ENCODE results near the gene UTP3.

Gene UTP3

GRCh38 chr4:70709611-70710205 is 21.4 kb downstream of the UTP3 start:
- ATAC-seq: no peak
- TF ChIP-seq ZFP3 (CRISPR knock-in tag; IDR thresholded peaks at IDR 0.05): no peak
- TF ChIP-seq TSHZ2 (CRISPR knock-in tag; IDR thresholded peaks at IDR 0.05): no peak
- TF ChIP-seq ESRRG (CRISPR knock-in tag; IDR thresholded peaks at IDR 0.05): no peak
- no peak for TF ChIP-seq PATZ1 (CRISPR knock-in tag; IDR thresholded peaks at IDR 0.05; ENCODE audit: borderline replicate concordance)
- TF ChIP-seq ZNF8 (CRISPR knock-in tag; IDR thresholded peaks at IDR 0.05): no peak
- TF ChIP-seq PPARA (CRISPR knock-in tag; IDR thresholded peaks at IDR 0.05; ENCODE audit: borderline replicate concordance): no peak
- no peak for TF ChIP-seq CSRNP3 (CRISPR knock-in tag; IDR thresholded peaks at IDR 0.05)
- no peak for TF ChIP-seq BACH2 (CRISPR knock-in tag; IDR thresholded peaks at IDR 0.05; ENCODE audit: borderline replicate concordance)
- TF ChIP-seq TCF4 (CRISPR knock-in tag; IDR thresholded peaks at IDR 0.05; ENCODE audit: borderline replicate concordance): no peak

- TF ChIP-seq ISL1 (CRISPR knock-in tag; IDR thresholded peaks at IDR 0.05): no peak
- no peak for TF ChIP-seq SNAI2 (CRISPR knock-in tag; IDR thresholded peaks at IDR 0.05)
- TF ChIP-seq TOX (CRISPR knock-in tag; IDR thresholded peaks at IDR 0.05; ENCODE audit: borderline replicate concordance): no peak
- TF ChIP-seq GLIS3 (CRISPR knock-in tag; IDR thresholded peaks at IDR 0.05): no peak
- no peak for TF ChIP-seq CSDC2 (CRISPR knock-in tag; IDR thresholded peaks at IDR 0.05)
- no peak for TF ChIP-seq ZC3H10 (CRISPR knock-in tag; IDR thresholded peaks at IDR 0.05)
- TF ChIP-seq ARNTL (CRISPR knock-in tag; IDR thresholded peaks at IDR 0.05; ENCODE audit: borderline replicate concordance, low read depth): no peak
- TF ChIP-seq ZFP30 (CRISPR knock-in tag; IDR thresholded peaks at IDR 0.05): no peak
- TF ChIP-seq ZNF70 (CRISPR knock-in tag; IDR thresholded peaks at IDR 0.05): no peak
- TF ChIP-seq TSHZ2 (CRISPR knock-in tag; IDR thresholded peaks at IDR 0.05): no peak
- TF ChIP-seq ZNF8 (CRISPR knock-in tag; IDR thresholded peaks at IDR 0.05): no peak
- no peak for TF ChIP-seq PPARA (CRISPR knock-in tag; IDR thresholded peaks at IDR 0.05; ENCODE audit: borderline replicate concordance)
- no peak for TF ChIP-seq TCF4 (CRISPR knock-in tag; IDR thresholded peaks at IDR 0.05; ENCODE audit: borderline replicate concordance)
- no peak for TF ChIP-seq CREB5 (CRISPR knock-in tag; IDR thresholded peaks at IDR 0.05; ENCODE audit: low read depth)
- no peak for TF ChIP-seq POU6F1 (CRISPR knock-in tag; IDR thresholded peaks at IDR 0.05; ENCODE audit: borderline replicate concordance, low read depth)
- ATAC-seq: no peak
These were observed 23.3 kb downstream of the UTP3 start for GRCh38 chr4:70711599-70711998.
